Activated CD4-positive, alpha-beta memory T cell treated with anti-CD3 and anti-CD28 coated beads, Interleukin-2, amount 10 ng/mL, durations not matched to agents 7 days and 5 days (primary cell): Measurements from ENCODE around the gene GRK4. TPM values are rescaled to one million over a fixed set of nuclear protein-coding genes. Genes with fewer than 3 reads are reported as not detected.

ENCODE experiments used
- CTCF ChIA-PET: fragments of 350-600 bp; sonication (Branson Sonifier 250); formaldehyde crosslinking; loops from one replicate; lab custom pipeline; 2021; ENCODE audit warnings: antibody characterized with exemption, inconsistent platforms; lab: Charles Lee
- POLR2A ChIA-PET: fragments of 350-600 bp; sonication (Branson Sonifier 250); formaldehyde crosslinking; loops from one replicate; lab custom pipeline; 2021; ENCODE audit warnings: antibody characterized with exemption; lab: Charles Lee
- DNase-seq: peaks from one replicate; pipeline ENCODE4 v3.0.0-alpha.2; 2020
- H3K27ac Mint-ChIP-seq: one replicate; pipeline ENCODE4 v1.8.0; 2021; ENCODE audit warnings: mild to moderate bottlenecking, mixed read lengths
- H3K27me3 Mint-ChIP-seq: one replicate; pipeline ENCODE4 v1.8.0; 2021; ENCODE audit warnings: mixed read lengths
- H3K36me3 Mint-ChIP-seq: one replicate; pipeline ENCODE4 v1.8.0; 2021; ENCODE audit warnings: low read depth, mixed read lengths
- H3K4me1 Mint-ChIP-seq: one replicate; pipeline ENCODE4 v1.8.0; 2021; ENCODE audit warnings: mixed read lengths
- H3K4me3 Mint-ChIP-seq: one replicate; pipeline ENCODE4 v1.8.0; 2021; ENCODE audit warnings: mild to moderate bottlenecking, mixed read lengths
- H3K9me3 Mint-ChIP-seq: one replicate; pipeline ENCODE4 v1.8.0; 2021; ENCODE audit warnings: mixed read lengths
- total RNA-seq, 2 experiments: library from RNA; stranded (reverse); gene quantifications; one replicate each; pipeline ENCODE4 v1.2.3, GENCODE V29; 2021

Gene GRK4
- total RNA-seq, 2 experiments from 2014 or later: 3.1 to 3.6 TPM

GRCh38 chr4:2961421-2961810, 2.0 kb upstream of the GRK4 start:
- Mint-ChIP-seq H3K9me3 (no peaks in the 10 kb centered on the region), H3K27ac (peak overlapping the region; percentile 67), H3K36me3 (peaks cover 24% of the 10 kb centered on the region), H3K4me1 (peaks cover 53% of the 10 kb centered on the region), H3K27me3 (peaks cover 4% of the 10 kb centered on the region), H3K4me3 (peak overlapping the region; percentile 73)
- ChIA-PET POLR2A (interaction anchor here (1.5 to 5.8 kb wide), 5 partner anchors 8 to 163 kb away, joined by 5 to 74 read pairs (median 7); no protein-coding TSS in a partner anchor), CTCF (interaction anchor here (0.9 to 4.1 kb wide), 5 partner anchors 9 to 197 kb away, joined by 3 to 33 read pairs (median 9); no protein-coding TSS in a partner anchor)
- DNase-seq: peak; percentile 52

GRCh38 chr4:2961811-2962441, 1.4 kb upstream of the GRK4 start:
- H3K9me3 Mint-ChIP-seq: no peaks in the 10 kb centered on the region
- H3K27me3 Mint-ChIP-seq: peaks cover 4% of the 10 kb centered on the region
- peak; percentile 60 for DNase-seq
- CTCF ChIA-PET: interaction anchor here (0.7 to 5.3 kb wide), 7 partner anchors 9 to 198 kb away, joined by 3 to 38 read pairs (median 9); no protein-coding TSS in a partner anchor
- peak overlapping the region; percentile 73 for H3K4me3 Mint-ChIP-seq
- H3K27ac Mint-ChIP-seq: peak overlapping the region; percentile 67
- POLR2A ChIA-PET: interaction anchor here (0.9 to 5.8 kb wide), 17 partner anchors 9 to 549 kb away, joined by 3 to 74 read pairs (median 4); partner anchors contain the start of genes ADD1, RNF4 and TNIP2
- peaks cover 52% of the 10 kb centered on the region for H3K4me1 Mint-ChIP-seq
- H3K36me3 Mint-ChIP-seq: peaks cover 21% of the 10 kb centered on the region

GRCh38 chr4:2962614-2963174, 677 bp upstream of the GRK4 start:
- no peak for DNase-seq
- peak overlapping the region; percentile 67 for H3K27ac Mint-ChIP-seq
- peaks cover 4% of the 10 kb centered on the region for H3K27me3 Mint-ChIP-seq
- ChIA-PET POLR2A (interaction anchor here (0.9 to 5.8 kb wide), 19 partner anchors 9 to 550 kb away, joined by 3 to 74 read pairs (median 4); partner anchors contain the start of genes ADD1, RNF4 and TNIP2), CTCF (interaction anchor here (0.7 to 5.3 kb wide), 11 partner anchors 10 to 199 kb away, joined by 3 to 38 read pairs (median 9); partner anchors contain the start of gene HTT)
- peaks cover 14% of the 10 kb centered on the region for H3K36me3 Mint-ChIP-seq
- H3K4me3 Mint-ChIP-seq: peak overlapping the region; percentile 73
- H3K9me3 Mint-ChIP-seq: no peaks in the 10 kb centered on the region
- peaks cover 46% of the 10 kb centered on the region for H3K4me1 Mint-ChIP-seq

GRCh38 chr4:2963966-2964471, 648 bp downstream of the GRK4 start:
- no peak for DNase-seq
- POLR2A ChIA-PET: interaction anchor here (0.6 to 5.8 kb wide), 12 partner anchors 11 to 495 kb away, joined by 3 to 74 read pairs (median 4); partner anchors contain the start of genes RNF4 and TNIP2

GRCh38 chr4:2964706-2965258, 1.4 kb downstream of the GRK4 start:
- ChIA-PET POLR2A (interaction anchor here (5.8 kb wide), 1 partner anchor 29 kb away, joined by 74 read pairs; no protein-coding TSS in a partner anchor), CTCF (interaction anchor here (1.9 to 5.3 kb wide), 4 partner anchors 9 to 81 kb away, joined by 9 to 38 read pairs (median 21); no protein-coding TSS in a partner anchor)
- H3K27me3 Mint-ChIP-seq: peaks cover 4% of the 10 kb centered on the region
- no peaks in the 10 kb centered on the region for H3K36me3 Mint-ChIP-seq
- peaks cover 27% of the 10 kb centered on the region for H3K4me1 Mint-ChIP-seq
- no peak overlapping the region for H3K27ac Mint-ChIP-seq
- H3K9me3 Mint-ChIP-seq: no peaks in the 10 kb centered on the region
- peak overlapping the region; percentile 73 for H3K4me3 Mint-ChIP-seq
- DNase-seq: no peak

More at GRCh38 chr4:2963966-2964471, 648 bp downstream of the GRK4 start:
- Mint-ChIP-seq H3K4me1 (peaks cover 32% of the 10 kb centered on the region), H3K4me3 (peak overlapping the region; percentile 73), H3K9me3 (no peaks in the 10 kb centered on the region), H3K36me3 (peaks cover 4% of the 10 kb centered on the region), H3K27ac (no peak overlapping the region), H3K27me3 (peaks cover 4% of the 10 kb centered on the region)
- CTCF ChIA-PET: interaction anchor here (0.5 to 5.3 kb wide), 13 partner anchors 10 to 234 kb away, joined by 3 to 38 read pairs (median 9); partner anchors contain the start of gene HTT

- no peak for DNase-seq
- Mint-ChIP-seq H3K27ac (no peak overlapping the region), H3K4me3 (peak overlapping the region; percentile 45), H3K4me1 (peaks cover 24% of the 10 kb centered on the region), H3K27me3 (peaks cover 4% of the 10 kb centered on the region), H3K36me3 (no peaks in the 10 kb centered on the region), H3K9me3 (no peaks in the 10 kb centered on the region)
- POLR2A ChIA-PET: interaction anchor here (5.8 kb wide), 1 partner anchor 29 kb away, joined by 74 read pairs; no protein-coding TSS in a partner anchor
- CTCF ChIA-PET: interaction anchor here (1.2 to 5.3 kb wide), 3 partner anchors 12 to 73 kb away, joined by 5 to 38 read pairs (median 33); no protein-coding TSS in a partner anchor
Observed at GRCh38 chr4:2965262-2965661, 1.9 kb downstream of the GRK4 start.

GRCh38 chr4:2968381-2968780, 5.0 kb downstream of the GRK4 start:
- no peaks in the 10 kb centered on the region for H3K36me3 Mint-ChIP-seq
- POLR2A ChIA-PET: no interaction called here
- CTCF ChIA-PET: interaction anchor here (1.0 to 1.4 kb wide), 3 partner anchors 10 to 45 kb away, joined by 4 read pairs; no protein-coding TSS in a partner anchor
- DNase-seq: no peak
- H3K4me1 Mint-ChIP-seq: peaks cover 13% of the 10 kb centered on the region
- no peak overlapping the region for H3K4me3 Mint-ChIP-seq
- H3K27ac Mint-ChIP-seq: no peak overlapping the region
- H3K27me3 Mint-ChIP-seq: peaks cover 5% of the 10 kb centered on the region
- H3K9me3 Mint-ChIP-seq: no peaks in the 10 kb centered on the region

- CTCF ChIA-PET: no interaction called here
Observed at GRCh38 chr4:2971275-2971674, 7.9 kb downstream of the GRK4 start.

GRCh38 chr4:2977211-2978088, 14.1 kb downstream of the GRK4 start:
- DNase-seq: no peak
- Mint-ChIP-seq H3K4me3 (no peak overlapping the region), H3K9me3 (peaks cover 7% of the 10 kb centered on the region), H3K36me3 (no peaks in the 10 kb centered on the region), H3K27ac (no peak overlapping the region), H3K27me3 (peaks cover 5% of the 10 kb centered on the region), H3K4me1 (no peaks in the 10 kb centered on the region)
- ChIA-PET CTCF (interaction anchor here (0.7 to 3.5 kb wide), 20 partner anchors 9 to 757 kb away, joined by 3 to 38 read pairs (median 4); partner anchors contain the start of genes GRK4, HTT, HTT-AS and NOP14), POLR2A (interaction anchor here (2.2 kb wide), 1 partner anchor 64 kb away, joined by 7 read pairs; no protein-coding TSS in a partner anchor)

More at GRCh38 chr4:2971275-2971674, 7.9 kb downstream of the GRK4 start:
- H3K4me1 Mint-ChIP-seq: peaks cover 5% of the 10 kb centered on the region
- H3K9me3 Mint-ChIP-seq: no peaks in the 10 kb centered on the region
- POLR2A ChIA-PET: no interaction called here
- H3K27ac Mint-ChIP-seq: no peak overlapping the region
- peaks cover 5% of the 10 kb centered on the region for H3K27me3 Mint-ChIP-seq
- DNase-seq: no peak
- H3K36me3 Mint-ChIP-seq: no peaks in the 10 kb centered on the region
- H3K4me3 Mint-ChIP-seq: no peak overlapping the region

GRCh38 chr4:2981256-2981819, 18.0 kb downstream of the GRK4 start:
- H3K36me3 Mint-ChIP-seq: no peaks in the 10 kb centered on the region
- H3K4me3 Mint-ChIP-seq: no peak overlapping the region
- H3K4me1 Mint-ChIP-seq: no peaks in the 10 kb centered on the region
- no peak overlapping the region for H3K27ac Mint-ChIP-seq
- ChIA-PET POLR2A (interaction anchor here (1.7 kb wide), 1 partner anchor 18 kb away, joined by 3 read pairs; the partner anchor contains the start of gene GRK4), CTCF (interaction anchor here (0.8 to 1.0 kb wide), 2 partner anchors 11 to 27 kb away, joined by 3 read pairs; no protein-coding TSS in a partner anchor)
- peaks cover 7% of the 10 kb centered on the region for H3K9me3 Mint-ChIP-seq
- no peak for DNase-seq
- peaks cover 12% of the 10 kb centered on the region for H3K27me3 Mint-ChIP-seq

- DNase-seq: no peak
- Mint-ChIP-seq H3K4me3 (no peak overlapping the region), H3K27ac (no peak overlapping the region), H3K9me3 (peaks cover 7% of the 10 kb centered on the region), H3K27me3 (peaks cover 12% of the 10 kb centered on the region), H3K4me1 (no peaks in the 10 kb centered on the region), H3K36me3 (no peaks in the 10 kb centered on the region)
- ChIA-PET POLR2A (interaction anchor here (1.7 kb wide), 1 partner anchor 18 kb away, joined by 3 read pairs; the partner anchor contains the start of gene GRK4), CTCF (no interaction called here)
Observed at GRCh38 chr4:2982012-2982411, 18.6 kb downstream of the GRK4 start.
